Measurements from ENCODE around the gene MYO1B. TPM values are rescaled to one million over a fixed set of nuclear protein-coding genes. Genes with fewer than 3 reads are reported as not detected.

Gene MYO1B
- total RNA-seq, 1 donor from 2014 or later: 2.5 TPM

DNA sequence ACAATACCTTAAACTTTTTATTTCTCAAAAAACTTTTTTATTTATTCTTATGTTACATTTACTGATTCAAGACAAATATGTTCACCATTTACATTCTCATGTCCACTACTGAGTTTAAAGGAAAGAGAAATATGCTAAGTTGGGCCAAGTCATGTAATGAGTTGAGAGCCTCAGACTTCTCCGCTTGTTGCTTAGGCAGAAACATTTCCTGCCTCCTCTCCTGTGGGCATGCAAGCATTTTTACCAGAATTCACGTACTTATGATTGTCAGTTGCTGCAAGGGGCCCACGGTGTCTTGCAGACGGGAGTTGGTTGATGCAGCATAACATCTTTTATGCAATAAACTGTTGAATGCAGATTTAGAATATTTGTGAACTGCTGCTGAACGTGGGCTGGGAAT lies 51.8 kb downstream of the MYO1B start:
- no peak overlapping the region for H3K4me3 Mint-ChIP-seq
- CTCF ChIA-PET: no interaction called here
- TF ChIP-seq CTCF (IDR thresholded peaks at IDR 0.05): no peak
- intact Hi-C loops (cut with micrococcal nuclease): no loop called here
- peaks cover 5% of the 10 kb centered on the region for H3K4me1 Mint-ChIP-seq
- POLR2A ChIA-PET: no interaction called here
- DNase-seq: no peak
- H3K36me3 Mint-ChIP-seq (ENCODE audit: low read depth): no peaks in the 10 kb centered on the region
- no peak for ATAC-seq (ENCODE audit: low read depth)
- no peak overlapping the region for H3K27ac Mint-ChIP-seq
- H3K27me3 Mint-ChIP-seq: no peaks in the 10 kb centered on the region
- H3K9me3 Mint-ChIP-seq: no peaks in the 10 kb centered on the region

- no peak for ATAC-seq (ENCODE audit: low read depth)
- CTCF ChIA-PET: no interaction called here
- Mint-ChIP-seq H3K4me3 (no peak overlapping the region), H3K27ac (no peak overlapping the region), H3K9me3 (no peaks in the 10 kb centered on the region), H3K27me3 (no peaks in the 10 kb centered on the region), H3K36me3 (ENCODE audit: low read depth) (no peaks in the 10 kb centered on the region), H3K4me1 (peaks cover 7% of the 10 kb centered on the region)
- POLR2A ChIA-PET: no interaction called here
- no peak for DNase-seq
- intact Hi-C loops (cut with micrococcal nuclease): no loop called here
- TF ChIP-seq CTCF (IDR thresholded peaks at IDR 0.05): no peak
Observed at GRCh38 chr2:191298306-191298705, 53.1 kb downstream of the MYO1B start.

DNA sequence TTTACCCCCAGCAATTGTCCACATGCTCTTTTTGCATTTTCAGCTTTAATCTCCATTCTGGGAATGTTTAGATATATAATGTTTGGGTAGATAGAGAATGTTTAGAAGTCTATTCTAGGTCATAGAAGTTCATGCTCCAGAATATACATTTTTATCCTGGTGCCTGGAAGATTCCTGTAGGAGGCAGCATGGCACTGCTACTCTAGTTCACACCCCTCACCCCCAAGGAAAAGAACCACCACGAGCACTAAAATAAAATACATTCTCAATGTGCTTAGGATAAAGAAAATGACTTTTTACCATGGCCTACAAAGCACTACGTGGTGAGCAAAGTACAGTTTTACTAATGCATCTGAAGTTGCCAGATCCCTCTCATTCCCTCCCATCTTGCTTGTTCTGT lies 53.8 kb downstream of the MYO1B start:
- TF ChIP-seq CTCF (IDR thresholded peaks at IDR 0.05): no peak
- peaks cover 7% of the 10 kb centered on the region for H3K4me1 Mint-ChIP-seq
- ChIA-PET CTCF (no interaction called here), POLR2A (no interaction called here)
- ATAC-seq (ENCODE audit: low read depth): no peak
- no peaks in the 10 kb centered on the region for H3K27me3 Mint-ChIP-seq
- H3K4me3 Mint-ChIP-seq: no peak overlapping the region
- no peaks in the 10 kb centered on the region for H3K36me3 Mint-ChIP-seq (ENCODE audit: low read depth)
- no peaks in the 10 kb centered on the region for H3K9me3 Mint-ChIP-seq
- DNase-seq: no peak
- no peak overlapping the region for H3K27ac Mint-ChIP-seq
- intact Hi-C loops (cut with micrococcal nuclease): no loop called here

- Mint-ChIP-seq H3K27ac (no peak overlapping the region), H3K4me3 (no peak overlapping the region), H3K9me3 (no peaks in the 10 kb centered on the region), H3K36me3 (ENCODE audit: low read depth) (no peaks in the 10 kb centered on the region), H3K27me3 (no peaks in the 10 kb centered on the region), H3K4me1 (peaks cover 7% of the 10 kb centered on the region)
- no peak for TF ChIP-seq CTCF (IDR thresholded peaks at IDR 0.05)
- intact Hi-C loops (cut with micrococcal nuclease): loop anchor here (5.0 kb wide), 2 partner anchors 67 to 222 kb away; no protein-coding TSS in a partner anchor
- ChIA-PET CTCF (interaction anchor here (1.0 to 1.3 kb wide), 2 partner anchors 82 to 248 kb away, joined by 4 to 5 read pairs; no protein-coding TSS in a partner anchor), POLR2A (interaction anchor here (0.7 kb wide), 1 partner anchor 21 kb away, joined by 3 read pairs; no protein-coding TSS in a partner anchor)
- no peak for DNase-seq
- ATAC-seq (ENCODE audit: low read depth): no peak
Observed at GRCh38 chr2:191299866-191300265, 54.7 kb downstream of the MYO1B start.

DNA sequence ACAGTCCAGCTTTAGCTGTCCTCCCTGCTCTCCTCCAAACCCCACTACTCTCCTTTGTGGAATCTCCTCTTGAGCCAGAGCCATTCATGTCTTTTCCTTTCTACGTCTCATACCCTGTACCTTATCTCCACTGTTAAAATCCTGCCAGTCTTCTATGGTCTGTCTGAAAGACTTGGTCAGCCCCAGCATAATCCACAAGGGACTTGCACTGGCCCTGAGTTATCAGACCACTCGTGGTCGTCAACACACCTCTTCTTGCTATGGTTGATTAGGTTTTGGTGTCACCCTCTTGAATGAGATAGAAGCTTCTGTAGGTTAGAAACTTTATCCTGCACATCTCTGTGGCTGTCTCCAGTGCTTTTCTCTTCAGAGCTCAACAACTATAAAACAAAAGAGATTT lies 56.8 kb downstream of the MYO1B start:
- H3K27ac Mint-ChIP-seq: no peak overlapping the region
- intact Hi-C loops (cut with micrococcal nuclease): loop anchor here (1.0 to 5.0 kb wide), 7 partner anchors 28 to 250 kb away; partner anchors contain the start of gene MYO1B
- H3K4me1 Mint-ChIP-seq: peaks cover 7% of the 10 kb centered on the region
- ATAC-seq (ENCODE audit: low read depth): no peak
- no peak for TF ChIP-seq CTCF (IDR thresholded peaks at IDR 0.05)
- ChIA-PET POLR2A (no interaction called here), CTCF (interaction anchor here (0.6 to 2.8 kb wide), 7 partner anchors 24 to 137 kb away, joined by 3 to 17 read pairs (median 4); no protein-coding TSS in a partner anchor)
- no peaks in the 10 kb centered on the region for H3K36me3 Mint-ChIP-seq (ENCODE audit: low read depth)
- no peaks in the 10 kb centered on the region for H3K27me3 Mint-ChIP-seq
- DNase-seq: no peak
- no peaks in the 10 kb centered on the region for H3K9me3 Mint-ChIP-seq
- no peak overlapping the region for H3K4me3 Mint-ChIP-seq
